Neuronal stem cell (in vitro differentiated cells): ENCODE results near the gene SCLT1.

Experiments
- DNase-seq: peaks from one replicate; pipeline ENCODE4 v3.0.0-alpha.2; 2013; ENCODE audit warnings: low spot score
- H2AFZ ChIP-seq: one replicate; pipeline ENCODE4 v1.6.1; 2013; ENCODE audit warnings: mild to moderate bottlenecking, low read length, inconsistent platforms
- H2AK5ac ChIP-seq: 2 replicates; pipeline ENCODE4 v1.6.1; 2013; ENCODE audit warnings: low read depth, mild to moderate bottlenecking, inconsistent platforms, low read length, moderate library complexity, mixed read lengths
- H2BK120ac ChIP-seq: 2 replicates; pipeline ENCODE4 v1.6.1; 2013; ENCODE audit warnings: low read depth, mild to moderate bottlenecking, inconsistent platforms, low read length, moderate library complexity, mixed read lengths
- H2BK12ac ChIP-seq: one replicate; pipeline ENCODE4 v1.6.1; 2013; ENCODE audit warnings: low read length, inconsistent platforms
- H2BK15ac ChIP-seq: 2 replicates; pipeline ENCODE4 v1.6.1; 2013; ENCODE audit warnings: mild to moderate bottlenecking, low read length, inconsistent platforms, mixed read lengths
- H2BK5ac ChIP-seq: one replicate; pipeline ENCODE4 v1.6.1; 2013; ENCODE audit warnings: inconsistent platforms, mild to moderate bottlenecking, low read length, moderate library complexity
- H3K14ac ChIP-seq: one replicate; pipeline ENCODE4 v1.6.1; 2013; ENCODE audit warnings: low read length, inconsistent platforms
- H3K18ac ChIP-seq: 2 replicates; pipeline ENCODE4 v1.6.1; 2013; ENCODE audit warnings: low read length, inconsistent platforms
- H3K23ac ChIP-seq: 2 replicates; pipeline ENCODE4 v1.6.1; 2013; ENCODE audit warnings: low read depth, mild to moderate bottlenecking, mixed read lengths, low read length, inconsistent platforms; ENCODE audit not compliant: poor library complexity
- H3K27ac ChIP-seq: replicated peaks from 3 replicates; pipeline ENCODE4 v1.5.1; 2013; ENCODE audit warnings: low read length, inconsistent platforms
- H3K27me3 ChIP-seq, 3 experiments: 2 replicates each; pipeline ENCODE4 v1.6.1; 2013; ENCODE audit warnings: low read length in 3 of 3, mild to moderate bottlenecking in 2 of 3, inconsistent platforms in 1 of 3, low read depth in 1 of 3, mixed read lengths in 1 of 3, moderate library complexity in 1 of 3; ENCODE audit not compliant: control insufficient read depth in 3 of 3, insufficient read depth in 3 of 3
- H3K36me3 ChIP-seq, 2 donors: replicated peaks in 1 of 2; 2 replicates each; pipeline ENCODE4 v1.6.1; 2013; ENCODE audit warnings: low read length in 2 of 2; ENCODE audit not compliant: control insufficient read depth in 2 of 2, insufficient read depth in 2 of 2
- H3K4ac ChIP-seq: 2 replicates; pipeline ENCODE4 v1.6.1; 2013; ENCODE audit warnings: inconsistent platforms, mild to moderate bottlenecking, low read length, moderate library complexity
- H3K4me1 ChIP-seq, 2 donors: 1 replicate in 1 of 2; 2 replicates in 1 of 2; pipeline ENCODE4 v1.6.1; 2013; ENCODE audit warnings: low read length in 2 of 2, low read depth in 1 of 2; ENCODE audit not compliant: control insufficient read depth in 2 of 2, insufficient read depth in 1 of 2
- H3K4me2 ChIP-seq: one replicate; pipeline ENCODE4 v1.6.1; 2013; ENCODE audit warnings: mild to moderate bottlenecking, low read length, inconsistent platforms; ENCODE audit not compliant: insufficient read depth, poor library complexity, severe bottlenecking
- H3K4me3 ChIP-seq, 2 donors: 2 replicates each; pipeline ENCODE4 v1.5.1; 2013; ENCODE audit warnings: low read length in 2 of 2, mild to moderate bottlenecking in 2 of 2, inconsistent platforms in 1 of 2, moderate library complexity in 1 of 2
- H3K79me1 ChIP-seq: one replicate; pipeline ENCODE4 v1.6.1; 2013; ENCODE audit warnings: low read depth, mild to moderate bottlenecking, inconsistent platforms, low read length, moderate library complexity
- H3K9ac ChIP-seq: one replicate; pipeline ENCODE4 v1.6.1; 2013; ENCODE audit warnings: mild to moderate bottlenecking, low read depth, low read length, inconsistent platforms; ENCODE audit not compliant: poor library complexity
- H3K9me3 ChIP-seq, 2 donors: replicated peaks in 1 of 2; 2 replicates each; pipeline versions ENCODE3 to v1.6.1; 2013; ENCODE audit warnings: low read length in 2 of 2, mild to moderate bottlenecking in 2 of 2, inconsistent platforms in 1 of 2, low read depth in 1 of 2, mixed read lengths in 1 of 2, moderate library complexity in 1 of 2; ENCODE audit not compliant: control insufficient read depth in 2 of 2, insufficient read depth in 1 of 2
- H4K8ac ChIP-seq: one replicate; pipeline ENCODE4 v1.6.1; 2013; ENCODE audit warnings: low read depth, mild to moderate bottlenecking, inconsistent platforms, low read length, moderate library complexity
- H4K91ac ChIP-seq: one replicate; pipeline ENCODE4 v1.6.1; 2013; ENCODE audit warnings: low read length, low read depth, mild to moderate bottlenecking, inconsistent platforms; ENCODE audit not compliant: poor library complexity
- WGBS, 2 donors: extraction: QIAGEN DNeasy Blood & Tissue Kit; methylation state at CpG; one replicate each; pipeline ENCODE4 v1.1.7; 2013; ENCODE audit warnings: missing lambda C conversion rate in 2 of 2, mixed read lengths in 1 of 2; ENCODE audit not compliant: insufficient read length in 2 of 2, insufficient replicate concordance in 1 of 2; ENCODE audit errors: extremely low coverage in 2 of 2; 5-methylcytosine and 5-hydroxymethylcytosine counted together

SCLT1 gene

GRCh38 chr4:129092631-129093190, 628 bp downstream of the SCLT1 start:
- Histone ChIP-seq H3K36me3 (no peaks in the 10 kb centered on the region), H3K9ac (peak overlapping the region; percentile 82), H3K14ac (no peak overlapping the region), H2AFZ (peak overlapping the region; percentile 98), H3K4me1 (peaks cover 0 to 3% of the 10 kb centered on the region in 2 donors), H2BK5ac (peak overlapping the region; percentile 47), H2BK12ac (no peak overlapping the region), H4K91ac (no peak overlapping the region), H3K23ac (no peak overlapping the region), H3K18ac (no peak overlapping the region), H3K27ac (peak overlapping the region; percentile 79), H3K4me3 (peak overlapping the region; percentile 80 to 94), H2BK120ac (no peak overlapping the region), H3K4me2 (peak overlapping the region; percentile 42), H3K9me3 (peaks cover 0 to 5% of the 10 kb centered on the region in 2 donors), H4K8ac (no peak overlapping the region), H2BK15ac (no peak overlapping the region), H3K4ac (no peak overlapping the region), H3K27me3 (no peaks in the 10 kb centered on the region), H3K79me1 (no peaks in the 10 kb centered on the region), H2AK5ac (no peak overlapping the region)
- no CpG with 5 or more reads among the region's 11 CpGs for WGBS, 2 donors
- no peak for DNase-seq

DNA sequence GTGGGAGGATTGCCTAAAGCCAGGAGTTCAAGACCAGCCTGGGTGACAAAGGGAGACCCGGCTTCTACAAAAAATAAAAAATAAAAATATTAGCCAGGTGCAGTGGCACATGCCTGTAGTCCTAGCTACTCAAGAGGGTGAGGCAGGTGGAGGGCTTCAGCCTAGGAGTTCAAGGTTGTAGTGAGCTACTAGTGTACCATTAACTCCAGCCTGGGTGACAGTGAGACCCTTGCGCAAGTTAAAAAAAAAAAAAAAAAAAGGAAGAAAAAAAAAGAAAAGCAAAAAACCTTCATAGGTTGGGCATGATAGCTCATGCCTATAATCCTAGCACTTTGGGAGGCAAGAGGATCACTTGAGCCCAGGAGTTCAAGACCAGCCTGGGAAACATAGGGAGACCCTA, 5.8 kb downstream of the SCLT1 start:
- WGBS, 2 donors, result no CpG with 5 or more reads among the region's 2 CpGs

GRCh38 chr4:129085472-129085871, 7.9 kb downstream of the SCLT1 start:
- H2BK5ac ChIP-seq, result no peak overlapping the region
- no CpG with 5 or more reads among the region's 4 CpGs for WGBS, 2 donors

More for the DNA sequence above, 5.8 kb downstream of the SCLT1 start:
- no peak overlapping the region for H2BK12ac ChIP-seq
- DNase-seq, result no peak
- no peak overlapping the region for H2BK15ac ChIP-seq
- H3K23ac ChIP-seq, result no peak overlapping the region
- H3K18ac ChIP-seq, result no peak overlapping the region
- H3K79me1 ChIP-seq, result no peaks in the 10 kb centered on the region
- peaks cover 0 to 1% of the 10 kb centered on the region in 2 donors for H3K4me1 ChIP-seq
- no peak overlapping the region for H2BK120ac ChIP-seq
- H4K8ac ChIP-seq, result no peak overlapping the region
- no peak overlapping the region for H3K9ac ChIP-seq
- H3K14ac ChIP-seq, result no peak overlapping the region
- H3K27me3 ChIP-seq, result no peaks in the 10 kb centered on the region
- no peak overlapping the region for H2AFZ ChIP-seq
- peaks cover 0 to 21% of the 10 kb centered on the region in 2 donors for H3K9me3 ChIP-seq
- no peaks in the 10 kb centered on the region for H3K36me3 ChIP-seq
- no peak overlapping the region for H2BK5ac ChIP-seq
- H3K27ac ChIP-seq, result no peak overlapping the region
- H2AK5ac ChIP-seq, result no peak overlapping the region
- no peak overlapping the region for H4K91ac ChIP-seq
- no peak overlapping the region for H3K4me2 ChIP-seq
- H3K4ac ChIP-seq, result no peak overlapping the region
- no peak overlapping the region for H3K4me3 ChIP-seq

DNA sequence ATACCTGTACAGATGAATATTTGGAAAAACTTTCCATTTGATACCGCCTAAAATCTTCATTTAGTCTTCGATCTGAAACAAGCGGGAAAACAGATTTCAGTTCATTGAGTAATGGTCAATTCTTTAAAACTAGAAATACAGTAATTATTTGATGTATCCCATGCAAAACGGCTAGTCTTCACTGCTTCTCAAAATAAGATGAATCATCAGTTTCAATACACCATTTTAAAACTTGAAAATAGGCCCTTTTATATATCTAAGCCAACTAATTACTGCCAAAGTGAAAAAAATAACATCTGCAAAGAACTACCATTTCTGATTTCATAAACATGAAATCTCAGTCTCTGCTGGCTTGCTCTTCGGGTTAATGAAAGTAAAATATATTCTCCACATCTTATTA, 11.0 kb downstream of the SCLT1 start:
- DNase-seq, result no peak
- Histone ChIP-seq H2BK120ac (no peak overlapping the region), H2BK5ac (no peak overlapping the region), H3K36me3 (peaks cover 13 to 45% of the 10 kb centered on the region in 2 donors), H2BK15ac (no peak overlapping the region), H3K9me3 (peaks cover 8 to 46% of the 10 kb centered on the region in 2 donors), H3K23ac (no peak overlapping the region), H3K4me2 (no peak overlapping the region), H3K4ac (no peak overlapping the region), H3K14ac (no peak overlapping the region), H3K4me3 (no peak overlapping the region), H4K91ac (no peak overlapping the region), H3K18ac (no peak overlapping the region), H3K9ac (no peak overlapping the region), H3K27me3 (no peaks in the 10 kb centered on the region), H2AFZ (no peak overlapping the region), H3K4me1 (no peaks in the 10 kb centered on the region), H3K79me1 (peaks cover 4% of the 10 kb centered on the region), H3K27ac (no peak overlapping the region), H2AK5ac (no peak overlapping the region), H4K8ac (no peak overlapping the region), H2BK12ac (no peak overlapping the region)
- WGBS, 2 donors, result no CpG with 5 or more reads among the region's 5 CpGs

More at GRCh38 chr4:129085472-129085871, 7.9 kb downstream of the SCLT1 start:
- Histone ChIP-seq H2AK5ac (no peak overlapping the region), H3K27ac (no peak overlapping the region), H3K9ac (no peak overlapping the region), H2BK12ac (no peak overlapping the region), H3K4me1 (no peaks in the 10 kb centered on the region), H3K4me3 (no peak overlapping the region), H2AFZ (no peak overlapping the region), H3K36me3 (peaks cover 2 to 17% of the 10 kb centered on the region in 2 donors), H3K9me3 (peaks cover 2 to 37% of the 10 kb centered on the region in 2 donors), H4K8ac (no peak overlapping the region), H3K4ac (no peak overlapping the region), H3K79me1 (no peaks in the 10 kb centered on the region), H3K14ac (no peak overlapping the region), H4K91ac (no peak overlapping the region), H2BK15ac (no peak overlapping the region), H3K4me2 (no peak overlapping the region), H2BK120ac (no peak overlapping the region), H3K23ac (no peak overlapping the region), H3K27me3 (no peaks in the 10 kb centered on the region), H3K18ac (no peak overlapping the region)
- no peak for DNase-seq
